Right cardiac atrium (tissue), 5 donors: ENCODE results near the gene SCCPDH. TPM values are rescaled to one million over a fixed set of nuclear protein-coding genes. Genes with fewer than 3 reads are reported as not detected.

Experiments
- ATAC-seq, 2 donors: fragments of 200-7000 bp; cut with Tn5 transposase; one replicate each; pipeline versions ENCODE4 v1.8.0 to v1.9.1; 2020; ENCODE audit warnings: moderate library complexity in 2 of 2, mild to moderate bottlenecking in 1 of 2
- DNase-seq, 3 donors: peaks; one replicate each; pipeline ENCODE4 v3.0.0-alpha.2; 2020
- H3K27ac ChIP-seq: one replicate; pipeline ENCODE4 v1.5.1; 2013; ENCODE audit warnings: mild to moderate bottlenecking, low read length, control low read depth, moderate library complexity
- H3K27me3 ChIP-seq: one replicate; pipeline ENCODE4 v1.6.1; 2013; ENCODE audit not compliant: control insufficient read depth, insufficient read depth
- H3K4me1 ChIP-seq: one replicate; pipeline ENCODE4 v1.6.1; 2013; ENCODE audit warnings: low read length; ENCODE audit not compliant: control insufficient read depth, insufficient read depth
- H3K4me3 ChIP-seq: one replicate; pipeline ENCODE4 v1.5.1; 2013; ENCODE audit warnings: low read length, control low read depth
- H3K9me3 ChIP-seq: one replicate; pipeline ENCODE4 v1.6.1; 2013; ENCODE audit warnings: low read length; ENCODE audit not compliant: control insufficient read depth
- WGBS: extraction: QIAGEN DNeasy Blood & Tissue Kit; methylation state at CpG from one replicate; pipeline ENCODE4 v1.1.7; 2013; 5-methylcytosine and 5-hydroxymethylcytosine counted together
- intact Hi-C, 4 donors: fragments of 100-400 bp; cut with DNase I; formaldehyde crosslinking; loops; one replicate each; pipeline versions ENCODE4 v1.11.0 to v1.14.0; 2022 to 2023
- polyA plus RNA-seq: library from polyadenylated mRNA; stranded (reverse); fragments of 200-250 nt; gene quantifications from one replicate; pipeline ENCODE4 v1.2.3, GENCODE V29; 2013
- total RNA-seq, 4 donors: library from RNA; stranded (reverse); fragmentation: NEBNext Ultra II Directional; extraction: Animal tissue kit (Norgen Biotek cat#: 25700); gene quantifications; one replicate each; pipeline ENCODE4 v1.2.1, GENCODE V29; 2021
- donor health status: healthy with polysubstance abuse.
- donor health status: DM: no; HTN: yes; CAD: no.
- donor health status: DM: no; HTN: no; CAD: no.
- donor health status: DM: no; HTN: yes; CAD: no; lungs with severe emphysema.
- donor health status: DM: yes; HTN: yes; CAD: no.

SCCPDH gene
- total and polyA plus RNA-seq, 5 donors = 22.2 to 29.8 (median 28.0) TPM

DNA sequence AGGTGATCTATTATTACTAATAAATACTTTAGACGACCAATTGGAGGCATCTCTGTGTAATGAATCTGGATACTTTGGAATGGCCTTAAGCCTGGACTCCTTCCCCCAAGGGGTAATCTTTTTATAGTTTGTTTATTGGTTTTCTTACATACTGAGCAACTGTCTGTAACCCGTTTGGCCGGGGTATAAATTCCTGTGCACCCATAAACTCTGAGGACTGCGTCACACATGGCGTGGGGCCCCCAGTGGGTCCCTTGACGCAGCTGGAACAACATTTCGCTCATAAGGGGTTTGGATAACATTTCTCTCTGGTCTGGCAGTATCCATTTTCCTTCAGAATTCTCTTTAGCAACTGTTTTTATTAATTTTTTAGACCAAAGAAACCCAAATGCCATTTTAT lies 26.5 kb downstream of the SCCPDH start:
- Histone ChIP-seq H3K27ac (no peak overlapping the region), H3K4me3 (no peak overlapping the region), H3K27me3 (no peaks in the 10 kb centered on the region), H3K9me3 (no peaks in the 10 kb centered on the region), H3K4me1 (no peaks in the 10 kb centered on the region)
- ATAC-seq (no peak), DNase-seq (no peak)
- WGBS = 82% methylated on average over 7 of the region's 7 CpGs
- intact Hi-C loops = no loop called here

DNA sequence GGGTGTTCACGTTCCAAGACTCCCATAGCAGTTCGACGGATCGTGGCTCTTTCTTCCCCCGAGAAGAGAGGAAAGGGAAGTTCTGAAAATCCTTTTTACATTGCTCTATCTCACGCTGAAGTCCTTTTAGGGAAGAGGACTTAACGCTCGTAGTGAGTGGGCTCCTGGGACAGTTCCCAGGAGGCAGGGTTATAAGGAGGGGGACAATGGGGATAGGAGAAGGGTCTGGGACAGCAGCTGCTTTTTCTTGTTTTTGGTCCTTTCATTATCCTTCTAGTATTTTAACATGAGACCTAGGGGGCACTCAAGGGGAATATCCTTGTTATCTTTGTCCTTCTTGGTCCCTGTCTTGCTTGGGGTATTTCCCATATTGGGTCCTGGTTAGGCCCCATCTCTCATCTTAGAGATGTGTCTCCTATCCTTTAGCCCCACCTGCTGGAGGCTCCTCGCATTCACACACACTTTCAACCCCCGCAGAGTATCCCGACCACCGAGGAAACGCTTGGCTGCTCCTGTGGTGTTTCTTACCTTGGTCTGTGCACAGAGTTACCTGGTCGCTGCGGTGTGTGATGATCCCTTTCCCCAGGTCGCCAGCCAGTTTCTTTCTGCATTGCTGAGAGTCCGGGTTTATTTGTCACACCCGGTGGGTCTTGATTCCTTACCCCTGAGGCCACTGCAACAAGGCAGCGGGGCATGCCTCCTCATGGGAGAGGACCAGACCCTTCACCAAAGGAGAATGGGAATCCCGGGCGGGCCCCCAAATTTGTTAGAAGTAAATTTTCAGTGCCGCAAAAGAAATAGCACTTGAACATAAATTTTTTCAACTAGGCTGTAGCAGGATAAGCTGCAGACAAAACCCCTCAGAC lies 29.7 kb downstream of the SCCPDH start:
- H3K4me3 ChIP-seq = no peak overlapping the region
- H3K27me3 ChIP-seq = no peaks in the 10 kb centered on the region
- intact Hi-C loops = no loop called here
- DNase-seq (peak; percentile 49 to 71 (median 68)), ATAC-seq (peak; percentile 78 to 85)
- no peaks in the 10 kb centered on the region for H3K9me3 ChIP-seq
- 53% methylated on average over 22 of the region's 22 CpGs for WGBS
- no peak overlapping the region for H3K27ac ChIP-seq
- H3K4me1 ChIP-seq = no peaks in the 10 kb centered on the region

DNA sequence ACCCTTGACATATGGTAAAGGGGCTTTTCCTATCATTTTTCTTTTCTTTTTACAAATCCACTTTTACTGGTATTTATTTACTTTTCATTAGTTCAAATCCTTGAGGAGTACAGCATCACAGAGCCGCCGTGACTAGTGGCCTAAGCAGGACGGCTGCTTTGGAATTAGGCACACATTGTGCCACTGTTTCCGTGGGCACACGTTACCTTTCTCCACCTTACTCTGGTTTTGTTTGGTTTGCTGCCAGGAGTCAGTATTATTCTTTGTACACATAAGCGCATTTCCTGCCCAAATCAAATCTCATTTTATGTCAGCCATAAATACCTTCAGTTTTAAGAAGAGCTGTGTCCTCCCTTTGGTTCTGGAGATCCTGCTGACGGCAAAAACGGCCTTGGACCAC lies 31.2 kb downstream of the SCCPDH start:
- Histone ChIP-seq H3K27ac (no peak overlapping the region), H3K4me1 (no peaks in the 10 kb centered on the region), H3K9me3 (no peaks in the 10 kb centered on the region), H3K27me3 (no peaks in the 10 kb centered on the region), H3K4me3 (no peak overlapping the region)
- WGBS = 91% methylated on average over 8 of the region's 8 CpGs
- intact Hi-C loops = no loop called here
- no peak for ATAC-seq
- no peak for DNase-seq

DNA sequence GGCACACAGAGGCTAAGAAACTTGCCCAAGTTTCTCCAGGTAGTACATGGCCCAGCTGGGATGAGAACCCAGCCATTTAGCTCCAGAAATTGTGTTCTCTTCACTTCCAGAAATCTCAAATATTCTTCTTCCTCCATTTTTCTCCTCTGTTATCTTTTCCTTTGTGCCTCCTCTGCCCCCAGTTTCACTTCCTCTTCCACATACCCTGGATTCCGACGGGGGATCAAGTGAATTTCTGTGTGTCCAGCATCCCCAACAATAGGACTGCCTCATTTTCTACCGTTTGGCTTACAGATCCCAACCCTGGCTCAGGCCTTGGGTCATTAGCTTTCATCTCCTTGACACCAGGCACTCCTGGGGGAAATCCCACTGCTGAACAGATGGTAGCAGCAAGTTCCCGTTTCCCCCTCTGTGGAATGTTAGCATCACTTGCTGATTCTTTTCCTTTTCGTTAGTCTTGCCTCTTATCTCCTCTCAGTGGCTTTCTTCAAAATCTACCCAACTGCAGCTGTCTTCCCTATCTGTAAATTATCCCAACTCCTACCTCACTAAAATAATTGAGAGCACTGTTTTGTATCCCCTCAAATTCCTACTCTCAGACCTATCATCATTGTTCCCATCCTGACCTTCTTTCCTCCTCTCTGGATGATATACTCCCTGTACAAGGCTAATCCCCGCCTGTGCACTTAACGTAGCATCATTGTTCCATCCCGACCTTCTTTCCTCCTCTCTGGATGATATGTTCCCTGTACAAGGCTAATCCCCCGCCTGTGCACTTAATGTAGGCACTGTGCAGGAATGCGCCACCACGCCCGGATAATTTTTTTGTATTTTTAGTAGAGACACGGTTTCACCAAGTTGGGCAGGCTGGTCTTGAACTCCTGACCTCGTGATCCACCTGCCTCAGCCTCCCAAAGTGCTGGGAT lies 36.5 kb downstream of the SCCPDH start:
- WGBS = 71% methylated on average over 14 of the region's 14 CpGs
- Histone ChIP-seq H3K4me1 (no peaks in the 10 kb centered on the region), H3K27me3 (no peaks in the 10 kb centered on the region), H3K4me3 (no peak overlapping the region), H3K9me3 (no peaks in the 10 kb centered on the region), H3K27ac (no peak overlapping the region)
- ATAC-seq (no peak), DNase-seq (no peak)
- intact Hi-C loops = no loop called here

DNA sequence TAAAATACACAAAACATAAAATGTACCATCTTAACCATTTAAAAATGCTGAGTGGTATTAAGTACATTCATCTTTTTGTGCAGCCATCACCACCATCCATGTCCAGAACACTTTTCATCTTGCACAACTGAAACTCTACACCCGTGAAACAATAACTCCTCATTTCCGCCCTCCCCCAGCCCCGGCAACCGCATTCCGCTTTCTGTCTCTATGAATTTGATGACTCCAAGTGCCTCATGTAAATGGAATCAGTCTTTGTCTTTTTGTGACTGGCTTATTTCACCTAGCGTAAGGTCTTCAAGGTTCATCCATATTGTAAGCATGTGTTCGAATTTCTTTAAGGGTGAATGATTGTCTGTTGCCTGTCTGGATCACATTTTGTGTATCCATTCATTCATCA lies 37.2 kb downstream of the SCCPDH start:
- DNase-seq = no peak
- intact Hi-C loops = no loop called here

DNA sequence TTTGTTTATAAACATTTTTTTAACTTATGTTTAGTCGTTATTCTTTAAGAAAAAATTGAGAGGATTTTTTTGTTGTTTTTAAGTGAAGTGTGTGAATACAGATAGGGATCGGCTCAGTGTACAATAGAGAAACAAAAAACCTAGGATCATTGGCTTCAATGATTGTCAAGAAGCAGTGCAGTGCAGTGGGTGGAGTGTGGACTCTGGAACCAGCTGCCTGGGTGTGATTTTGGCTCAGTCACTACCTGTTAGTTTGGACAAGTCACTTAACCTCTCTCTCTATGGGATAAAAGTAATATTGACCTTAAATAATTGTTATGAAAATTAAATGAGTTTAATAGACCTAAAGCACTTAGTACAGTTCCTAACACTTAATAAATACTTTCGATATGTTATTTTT lies 41.3 kb downstream of the SCCPDH start:
- ATAC-seq (no peak), DNase-seq (no peak)
- intact Hi-C loops = no loop called here
- Histone ChIP-seq H3K27ac (no peak overlapping the region), H3K27me3 (no peaks in the 10 kb centered on the region), H3K4me3 (no peak overlapping the region), H3K9me3 (no peaks in the 10 kb centered on the region), H3K4me1 (no peaks in the 10 kb centered on the region)
- WGBS = 91% methylated on average over 3 of the region's 3 CpGs

More for the DNA sequence above, 37.2 kb downstream of the SCCPDH start:
- H3K4me3 ChIP-seq = no peak overlapping the region
- no peaks in the 10 kb centered on the region for H3K27me3 ChIP-seq
- no peaks in the 10 kb centered on the region for H3K4me1 ChIP-seq
- WGBS = 95% methylated on average over 7 of the region's 7 CpGs
- no peaks in the 10 kb centered on the region for H3K9me3 ChIP-seq
- no peak for ATAC-seq
- H3K27ac ChIP-seq = no peak overlapping the region

DNA sequence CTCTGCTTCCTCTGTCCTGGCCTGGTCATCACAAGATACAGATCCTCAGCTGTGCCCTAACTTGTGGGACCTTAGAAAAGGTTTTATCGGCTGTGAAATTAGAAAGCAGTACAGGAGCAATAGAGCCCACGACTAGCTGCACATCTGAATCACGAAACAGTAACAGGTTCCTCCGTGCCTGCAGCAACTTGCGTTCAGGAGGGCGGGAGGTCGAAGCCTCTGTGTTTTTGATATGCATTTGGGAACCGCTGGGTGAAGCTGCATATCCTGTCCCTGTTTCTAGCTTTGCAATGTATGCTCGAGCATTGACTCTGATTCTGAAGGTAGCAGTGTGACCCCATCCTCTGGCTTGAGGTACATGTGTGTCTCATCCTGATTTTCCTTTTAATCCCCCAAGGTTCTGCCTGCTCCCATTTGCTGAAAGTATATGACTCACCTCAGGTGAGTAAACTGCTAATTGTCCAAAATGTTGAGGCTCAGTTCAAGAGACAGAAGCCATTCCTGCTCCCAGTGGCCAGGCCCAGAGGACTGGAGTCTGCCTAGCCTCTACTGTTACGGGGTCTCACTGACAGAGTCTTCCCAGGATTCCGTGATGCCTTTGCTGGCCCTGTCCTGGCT lies 44.3 kb downstream of the SCCPDH start:
- 81% methylated on average over 11 of the region's 11 CpGs for WGBS
- ATAC-seq (peak; percentile 35 to 38), DNase-seq (no peak)
- H3K9me3 ChIP-seq = no peaks in the 10 kb centered on the region
- H3K27me3 ChIP-seq = no peaks in the 10 kb centered on the region
- no peaks in the 10 kb centered on the region for H3K4me1 ChIP-seq
- intact Hi-C loops = no loop called here
- no peak overlapping the region for H3K4me3 ChIP-seq
- peak overlapping the region; percentile 44 for H3K27ac ChIP-seq

DNA sequence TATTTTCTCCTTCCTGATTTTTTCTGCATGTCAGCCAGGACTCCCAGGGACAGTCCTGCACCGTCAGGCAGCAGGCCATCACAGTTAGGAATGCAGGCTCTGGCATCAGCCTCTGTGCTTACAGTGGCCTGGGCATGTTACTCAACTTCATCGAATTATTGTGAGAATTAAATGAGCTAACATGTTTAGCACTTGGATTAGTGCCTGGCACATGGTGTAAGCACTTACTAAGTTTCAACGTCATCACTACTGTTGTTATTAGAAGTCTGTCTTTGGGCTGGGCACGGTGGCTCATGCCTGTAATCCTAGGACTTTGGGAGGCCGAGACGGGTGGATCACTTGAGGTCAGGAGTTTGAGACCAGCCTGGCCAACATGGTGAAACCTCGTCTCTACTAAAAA lies 45.1 kb downstream of the SCCPDH start:
- ATAC-seq = peak; percentile 91 to 94
- Histone ChIP-seq H3K4me3 (no peak overlapping the region), H3K27ac (peak overlapping the region; percentile 75), H3K27me3 (no peaks in the 10 kb centered on the region), H3K4me1 (no peaks in the 10 kb centered on the region), H3K9me3 (no peaks in the 10 kb centered on the region)
- DNase-seq = peak; percentile 53 to 84 (median 64)
- 53% methylated on average over 7 of the region's 7 CpGs for WGBS
- intact Hi-C loops = no loop called here

DNA sequence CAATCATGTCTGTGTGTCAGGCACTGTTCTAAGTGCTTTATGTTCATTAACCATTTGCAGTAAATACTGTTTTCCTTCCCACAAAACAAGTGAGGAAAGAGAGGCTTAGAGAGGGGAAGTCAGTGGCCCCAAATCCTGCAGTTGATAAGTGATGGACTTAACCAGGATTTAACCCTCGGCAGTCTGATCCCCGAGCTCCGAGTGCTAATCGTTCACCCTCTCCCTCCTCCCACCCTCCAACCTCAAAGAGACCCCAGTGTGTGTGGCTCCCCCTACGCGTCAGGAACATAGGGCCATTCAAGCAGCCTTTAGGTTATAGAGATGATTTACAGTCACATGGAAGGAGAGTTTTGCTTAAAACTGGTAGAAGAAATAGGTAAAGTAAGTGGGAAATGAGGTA lies 47.2 kb downstream of the SCCPDH start:
- ATAC-seq (no peak), DNase-seq (no peak)
- 93% methylated on average over 6 of the region's 6 CpGs for WGBS
- Histone ChIP-seq H3K27me3 (no peaks in the 10 kb centered on the region), H3K9me3 (no peaks in the 10 kb centered on the region), H3K27ac (no peak overlapping the region), H3K4me3 (no peak overlapping the region), H3K4me1 (no peaks in the 10 kb centered on the region)
- intact Hi-C loops = no loop called here

DNA sequence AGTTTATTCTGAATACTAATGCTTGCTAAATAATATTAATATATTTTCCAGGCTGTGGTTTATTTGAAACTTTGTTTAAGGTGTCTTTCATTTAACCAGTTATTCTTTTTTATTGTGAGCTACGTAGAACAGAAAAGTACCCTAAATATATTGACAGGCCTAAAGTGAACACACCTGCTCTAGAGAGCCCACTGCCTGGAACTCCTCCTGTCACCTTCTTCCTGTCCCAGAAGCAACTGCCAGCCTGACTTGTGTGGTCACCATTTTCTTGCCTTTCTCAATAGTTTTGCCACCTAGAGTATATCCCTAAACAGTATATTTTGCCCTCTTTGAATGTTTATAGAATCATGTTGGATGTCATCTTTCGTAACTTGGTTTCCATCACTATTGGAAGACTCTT lies 48.5 kb downstream of the SCCPDH start:
- H3K27me3 ChIP-seq = no peaks in the 10 kb centered on the region
- H3K9me3 ChIP-seq = no peaks in the 10 kb centered on the region
- no peaks in the 10 kb centered on the region for H3K4me1 ChIP-seq
- WGBS = 79% methylated on average over 2 of the region's 2 CpGs
- H3K27ac ChIP-seq = no peak overlapping the region
- intact Hi-C loops = no loop called here
- ATAC-seq (no peak), DNase-seq (no peak)
- H3K4me3 ChIP-seq = no peak overlapping the region

DNA sequence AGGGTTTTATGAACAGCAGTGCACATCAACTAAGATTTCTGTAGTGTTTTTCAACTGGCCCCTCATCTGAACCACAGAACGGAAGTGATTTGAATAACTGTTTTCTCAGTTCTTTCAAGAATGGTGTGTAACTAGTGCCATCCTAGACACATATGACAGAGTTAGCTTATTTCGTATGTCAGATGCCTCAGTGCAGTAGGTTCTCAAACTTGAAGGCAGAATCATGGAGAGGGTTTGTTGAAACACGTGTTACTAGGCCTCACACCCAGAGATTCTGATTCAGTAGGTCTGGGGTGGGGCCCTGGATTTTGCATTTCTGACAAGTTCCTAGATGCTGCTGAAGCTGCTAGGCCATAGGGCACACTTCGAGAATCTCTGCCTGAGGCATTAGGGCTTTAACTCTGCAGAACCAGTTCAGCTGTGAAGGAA lies 49.0 kb downstream of the SCCPDH start:
- intact Hi-C loops = no loop called here
- H3K4me1 ChIP-seq = no peaks in the 10 kb centered on the region
- no peak overlapping the region for H3K4me3 ChIP-seq
- no peaks in the 10 kb centered on the region for H3K27me3 ChIP-seq
- DNase-seq (no peak), ATAC-seq (no peak)
- 92% methylated on average over 4 of the region's 4 CpGs for WGBS
- no peak overlapping the region for H3K27ac ChIP-seq
- H3K9me3 ChIP-seq = no peaks in the 10 kb centered on the region
